SH-SY5Y (cell line): ENCODE data around the gene IL17D.

Experiments
- GATA2 ChIP-seq: IDR thresholded peaks from 2 replicates; pipeline ENCODE4 v1.6.1; 2011; ENCODE audit warnings: mild to moderate bottlenecking, low read depth, low read length
- GATA3 ChIP-seq: IDR thresholded peaks from 2 replicates; pipeline ENCODE4 v1.6.1; 2011; ENCODE audit warnings: low read depth, mild to moderate bottlenecking, low read length, moderate library complexity

- no peak for TF ChIP-seq GATA3
- no peak for TF ChIP-seq GATA2
Observed at GRCh38 chr13:20709369-20709768, 5.9 kb downstream of the IL17D start.
